K562 (cell line): ENCODE data around the gene BACH1. TPM values are rescaled to one million over a fixed set of nuclear protein-coding genes. Genes with fewer than 3 reads are reported as not detected.

Experiments used
- CHD1 ChIP-seq: fragments of 200-600 bp; sonication (generic); IDR thresholded peaks from one replicate; pipeline ENCODE4 v1.6.1; 2012; ENCODE audit warnings: mild to moderate bottlenecking, moderate library complexity, low read length, inconsistent platforms
- FIP1L1 ChIP-seq: fragments of 200-400 bp; formaldehyde crosslinking; IDR thresholded peaks from 2 replicates; pipeline ENCODE4 v1.6.1; 2018; ENCODE audit warnings: mild to moderate bottlenecking, low read depth, low read length; ENCODE audit not compliant: poor library complexity, severe bottlenecking
- FOXA3 ChIP-seq, 2 experiments: fragments of 450-650 bp in 1 of 2; sonication (generic) in 1 of 2; formaldehyde crosslinking; IDR thresholded peaks in 1 of 2; conservative IDR thresholded peaks in 1 of 2; 2 replicates each; pipeline versions ENCODE4 v1.4.0 to v1.8.0; 2020 to 2022; ENCODE audit warnings: mild to moderate bottlenecking in 2 of 2, missing genetic modification reagents in 1 of 2
- KLF13 ChIP-seq: fragments of 450-650 bp; IDR thresholded peaks from 2 replicates; pipeline ENCODE4 v1.6.1; 2016; ENCODE audit warnings: missing genetic modification characterization, low read depth, mild to moderate bottlenecking, missing compliant biosample characterization, moderate library complexity, borderline replicate concordance
- MBD1 ChIP-seq: fragments of 250-450 bp; sonication (Bioruptor Pico); IDR thresholded peaks from 2 replicates; pipeline ENCODE4 v1.8.0; 2022; ENCODE audit warnings: inconsistent platforms
- NONO ChIP-seq, 2 experiments: fragments of 200-400 bp in 1 of 2; fragments of 450-650 bp in 1 of 2; formaldehyde crosslinking in 1 of 2; IDR thresholded peaks; 2 replicates each; pipeline ENCODE4 v1.6.1; 2017; ENCODE audit warnings: low read depth in 2 of 2, mild to moderate bottlenecking in 2 of 2, moderate library complexity in 2 of 2, low read length in 1 of 2
- PTBP1 ChIP-seq: fragments of 200-400 bp; formaldehyde crosslinking; IDR thresholded peaks from 2 replicates; pipeline ENCODE4 v1.6.1; 2017; ENCODE audit warnings: low read depth, low read length
- RHOXF2B ChIP-seq: fragments of 250-450 bp; sonication (Bioruptor Pico); conservative IDR thresholded peaks from 2 replicates; pipeline ENCODE4 v1.5.1; 2021
- TCF7 ChIP-seq: sonication (generic); IDR thresholded peaks from 2 replicates; pipeline ENCODE4 v1.6.1; 2016; ENCODE audit warnings: antibody characterized with exemption, borderline replicate concordance
- ZBTB34 ChIP-seq: fragments of 250-450 bp; sonication (Bioruptor Pico); IDR thresholded peaks from 2 replicates; pipeline ENCODE4 v1.8.0; 2021; ENCODE audit warnings: mild to moderate bottlenecking, moderate library complexity
- ZNF280B ChIP-seq: fragments of 250-450 bp; sonication (Bioruptor Pico); IDR thresholded peaks from 2 replicates; pipeline ENCODE4 v1.5.1; 2021; ENCODE audit warnings: mild to moderate bottlenecking
- ZNF354B ChIP-seq: fragments of 250-450 bp; sonication (Bioruptor Pico); IDR thresholded peaks from 2 replicates; pipeline ENCODE4 v1.4.0; 2020
- ZNF398 ChIP-seq: fragments of 250-450 bp; sonication (Bioruptor Pico); IDR thresholded peaks from 2 replicates; pipeline ENCODE4 v1.8.0; 2021; ENCODE audit warnings: moderate library complexity, mild to moderate bottlenecking, inconsistent platforms
- ZNF699 ChIP-seq: fragments of 250-450 bp; sonication (Bioruptor Pico); IDR thresholded peaks from 2 replicates; pipeline ENCODE4 v1.8.0; 2021; ENCODE audit warnings: mild to moderate bottlenecking, moderate library complexity; ENCODE audit not compliant: insufficient replicate concordance
- ZNF76 ChIP-seq: fragments of 250-450 bp; sonication (Bioruptor Pico); IDR thresholded peaks from 2 replicates; pipeline ENCODE4 v1.4.0; 2020; ENCODE audit warnings: mild to moderate bottlenecking, moderate library complexity, borderline replicate concordance
- ZZZ3 ChIP-seq: fragments of 450-650 bp; IDR thresholded peaks from 2 replicates; pipeline ENCODE4 v1.6.1; 2016; ENCODE audit warnings: antibody characterized with exemption, mild to moderate bottlenecking, moderate library complexity
- polyA plus RNA-seq, 8 experiments: library from polyadenylated mRNA; depleted of rRNA in 4 of 8; stranded (reverse) in 5 of 8; unstranded in 3 of 8; fragments of >200 nt; fragmentation: Nextera tagmentation in 2 of 8; fragmentation: Illumina TruSeq in 1 of 8; extraction: Ambion mirVana in 2 of 8; extraction: Trizol in 1 of 8; gene quantifications; 2 replicates each; pipeline versions ENCODE4 v1.2.1 to v1.2.3, GENCODE V29; 2011 to 2014; ENCODE audit warnings: inconsistent platforms in 1 of 8, missing spikeins in 1 of 8
- total RNA-seq, 7 experiments: library from RNA; depleted of rRNA in 6 of 7; stranded (reverse); fragments of >200 nt in 6 of 7; fragmentation: Illumina TruSeq in 2 of 7; extraction: Trizol in 2 of 7; gene quantifications; 2 replicates each; pipeline versions ENCODE4 v1.2.1 to v1.2.3, GENCODE V29; 2011 to 2021; ENCODE audit warnings: low replicate concordance in 1 of 7
- TF ChIP-seq, protein P1 (sequence below): fragments of 450-650 bp; IDR thresholded peaks from 2 replicates; pipeline ENCODE4 v1.6.1; 2016; ENCODE audit warnings: mild to moderate bottlenecking

The BACH1 gene
- total and polyA plus RNA-seq, 9 of the 15 experiments (the other 6 are each of a cell fraction or from before 2014, with no cell fraction given), result 10.6 to 58.5 (median 28.6) TPM

- no peak for TF ChIP-seq ZBTB34
- no peak for TF ChIP-seq ZNF280B
- TF ChIP-seq MBD1 (CRISPR knock-in tag), result no peak
- no peak for TF ChIP-seq ZNF76 (CRISPR knock-in tag)
- TF ChIP-seq ZNF354B (CRISPR knock-in tag), result no peak
- no peak for TF ChIP-seq ZZZ3
- TF ChIP-seq FOXA3 (CRISPR knock-in tag; conservative IDR thresholded peaks at IDR 0.05 in 1 of 2, IDR thresholded peaks at IDR 0.05 in 1 of 2), result no peak
- no peak for TF ChIP-seq NONO (IDR thresholded peaks at IDR 0.05; ENCODE audit: low read depth in 2 of 2, low read length in 1 of 2)
- no peak for TF ChIP-seq FIP1L1
- no peak for TF ChIP-seq KLF13 (tag)
- TF ChIP-seq TCF7, result no peak
- TF ChIP-seq, protein P1, sequence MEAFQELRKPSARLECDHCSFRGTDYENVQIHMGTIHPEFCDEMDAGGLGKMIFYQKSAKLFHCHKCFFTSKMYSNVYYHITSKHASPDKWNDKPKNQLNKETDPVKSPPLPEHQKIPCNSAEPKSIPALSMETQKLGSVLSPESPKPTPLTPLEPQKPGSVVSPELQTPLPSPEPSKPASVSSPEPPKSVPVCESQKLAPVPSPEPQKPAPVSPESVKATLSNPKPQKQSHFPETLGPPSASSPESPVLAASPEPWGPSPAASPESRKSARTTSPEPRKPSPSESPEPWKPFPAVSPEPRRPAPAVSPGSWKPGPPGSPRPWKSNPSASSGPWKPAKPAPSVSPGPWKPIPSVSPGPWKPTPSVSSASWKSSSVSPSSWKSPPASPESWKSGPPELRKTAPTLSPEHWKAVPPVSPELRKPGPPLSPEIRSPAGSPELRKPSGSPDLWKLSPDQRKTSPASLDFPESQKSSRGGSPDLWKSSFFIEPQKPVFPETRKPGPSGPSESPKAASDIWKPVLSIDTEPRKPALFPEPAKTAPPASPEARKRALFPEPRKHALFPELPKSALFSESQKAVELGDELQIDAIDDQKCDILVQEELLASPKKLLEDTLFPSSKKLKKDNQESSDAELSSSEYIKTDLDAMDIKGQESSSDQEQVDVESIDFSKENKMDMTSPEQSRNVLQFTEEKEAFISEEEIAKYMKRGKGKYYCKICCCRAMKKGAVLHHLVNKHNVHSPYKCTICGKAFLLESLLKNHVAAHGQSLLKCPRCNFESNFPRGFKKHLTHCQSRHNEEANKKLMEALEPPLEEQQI, result no peak
- TF ChIP-seq PTBP1, result no peak
- no peak for TF ChIP-seq CHD1
- no peak for TF ChIP-seq ZNF699 (CRISPR knock-in tag)
- no peak for TF ChIP-seq ZNF398
- no peak for TF ChIP-seq RHOXF2B (CRISPR knock-in tag)
Observed at GRCh38 chr21:29299916-29300806, 1.4 kb downstream of the BACH1 start (continued).
